Measurements from ENCODE around the gene SEC24C. TPM values are rescaled to one million over a fixed set of nuclear protein-coding genes. Genes with fewer than 3 reads are reported as not detected.
"Not testable (repeated sequence)": the region's sequence is repeated elsewhere in the genome, so short reads cannot be mapped to it uniquely, and the experiment has no call there.

SEC24C gene
- total RNA-seq, 1 donor from 2014 or later, result 48.4 TPM

- no peak for DNase-seq (ENCODE audit: low read depth in 2 of 2)
These were observed 49.3 kb downstream of the SEC24C start for GRCh38 chr10:73793456-73793855.

GRCh38 chr10:73795491-73795890 lies 51.3 kb downstream of the SEC24C start:
- DNase-seq (ENCODE audit: low read depth in 2 of 2), result not testable (repeated sequence)

DNA sequence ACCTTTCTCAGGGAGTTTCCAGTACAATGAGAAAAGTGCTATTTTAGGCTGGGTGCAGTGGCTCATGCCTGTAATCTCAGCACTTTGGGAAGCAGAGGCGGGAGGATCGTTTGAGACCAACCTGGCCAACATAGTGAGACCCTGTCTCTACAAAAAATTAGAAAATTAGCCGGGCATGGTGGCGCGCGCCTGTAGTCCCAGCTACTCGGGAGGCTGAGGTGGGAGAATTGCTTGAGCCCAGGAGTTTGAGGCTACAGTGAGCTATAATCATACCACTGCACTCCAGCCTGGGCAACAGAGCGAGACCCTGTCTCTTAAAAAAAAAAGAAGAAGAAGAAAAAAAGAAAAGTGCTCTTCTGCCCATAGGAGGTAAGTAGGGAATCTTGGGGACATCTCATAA lies 51.9 kb downstream of the SEC24C start:
- not testable (repeated sequence) for DNase-seq (ENCODE audit: low read depth in 2 of 2)

- no peak for DNase-seq (ENCODE audit: low read depth in 2 of 2)
These were observed 52.6 kb downstream of the SEC24C start for GRCh38 chr10:73796766-73797165.

DNA sequence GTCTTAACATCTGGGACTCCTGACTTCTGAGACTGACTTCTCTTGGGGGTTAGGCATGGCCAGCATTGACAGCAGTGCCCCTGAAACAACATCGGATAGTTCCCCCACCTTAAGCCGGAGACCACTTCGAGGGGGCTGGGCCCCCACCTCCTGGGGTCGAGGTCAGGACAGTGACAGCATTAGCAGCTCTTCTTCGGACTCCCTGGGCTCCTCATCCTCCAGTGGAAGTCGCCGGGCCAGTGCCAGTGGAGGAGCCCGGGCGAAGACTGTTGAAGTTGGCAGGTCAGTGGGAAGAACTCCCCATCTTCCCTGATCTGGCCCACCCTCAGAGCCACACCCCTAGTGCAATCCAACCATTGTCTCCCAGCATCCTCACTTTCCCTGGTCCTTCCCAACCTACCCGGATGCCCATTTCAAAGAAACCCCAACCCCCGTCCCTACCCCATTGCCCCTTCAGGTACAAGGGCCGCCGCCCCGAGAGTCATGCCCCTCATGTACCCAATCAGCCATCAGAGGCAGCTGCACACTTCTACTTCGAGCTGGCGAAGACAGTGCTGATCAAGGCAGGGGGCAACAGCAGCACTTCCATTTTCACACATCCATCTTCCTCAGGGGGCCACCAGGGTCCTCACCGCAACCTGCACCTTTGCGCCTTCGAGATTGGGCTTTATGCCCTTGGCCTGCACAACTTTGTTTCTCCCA lies 53.3 kb downstream of the SEC24C start:
- DNase-seq (ENCODE audit: low read depth in 2 of 2), result no peak

DNA sequence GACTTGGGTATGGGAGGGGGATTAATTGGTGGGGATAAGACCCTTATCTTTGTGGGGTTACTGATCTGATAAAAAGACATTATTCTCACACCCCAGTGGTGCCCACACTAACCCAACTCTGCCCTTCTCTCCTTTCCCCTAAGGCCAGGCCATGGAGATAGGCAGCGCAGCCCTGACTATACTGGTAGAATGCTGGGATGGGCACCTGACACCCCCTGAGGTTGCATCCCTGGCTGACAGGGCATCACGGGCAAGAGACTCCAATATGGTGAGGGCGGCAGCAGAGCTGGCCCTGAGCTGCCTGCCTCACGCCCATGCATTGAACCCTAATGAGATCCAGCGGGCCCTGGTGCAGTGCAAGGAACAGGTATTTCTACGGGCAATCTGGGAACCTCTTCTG lies 53.9 kb downstream of the SEC24C start:
- DNase-seq (ENCODE audit: low read depth in 2 of 2), result no peak

DNA sequence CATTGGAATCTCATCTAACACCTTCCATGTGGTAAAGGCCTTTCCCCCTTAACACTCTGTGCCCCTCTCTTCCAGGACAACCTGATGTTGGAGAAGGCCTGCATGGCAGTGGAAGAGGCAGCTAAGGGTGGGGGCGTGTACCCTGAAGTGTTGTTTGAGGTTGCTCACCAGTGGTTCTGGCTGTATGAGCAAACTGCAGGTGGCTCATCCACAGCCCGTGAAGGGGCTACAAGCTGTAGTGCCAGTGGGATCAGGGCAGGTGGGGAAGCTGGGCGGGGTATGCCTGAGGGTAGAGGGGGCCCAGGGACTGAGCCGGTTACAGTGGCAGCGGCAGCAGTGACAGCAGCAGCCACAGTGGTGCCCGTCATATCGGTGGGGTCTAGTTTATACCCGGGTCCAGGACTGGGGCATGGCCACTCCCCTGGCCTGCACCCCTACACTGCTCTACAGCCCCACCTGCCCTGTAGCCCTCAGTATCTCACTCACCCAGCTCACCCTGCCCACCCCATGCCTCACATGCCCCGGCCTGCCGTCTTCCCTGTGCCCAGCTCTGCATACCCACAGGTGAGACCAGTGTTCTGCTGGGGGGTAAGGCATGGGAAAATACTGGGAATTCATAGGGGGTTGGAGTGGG lies 54.9 kb downstream of the SEC24C start:
- DNase-seq (ENCODE audit: low read depth in 2 of 2), result no peak

GRCh38 chr10:73799899-73800559 lies 55.9 kb downstream of the SEC24C start:
- no peak for DNase-seq (ENCODE audit: low read depth in 2 of 2)

- no peak for DNase-seq (ENCODE audit: low read depth in 2 of 2)
These were observed 56.5 kb downstream of the SEC24C start for GRCh38 chr10:73800560-73801252.

DNA sequence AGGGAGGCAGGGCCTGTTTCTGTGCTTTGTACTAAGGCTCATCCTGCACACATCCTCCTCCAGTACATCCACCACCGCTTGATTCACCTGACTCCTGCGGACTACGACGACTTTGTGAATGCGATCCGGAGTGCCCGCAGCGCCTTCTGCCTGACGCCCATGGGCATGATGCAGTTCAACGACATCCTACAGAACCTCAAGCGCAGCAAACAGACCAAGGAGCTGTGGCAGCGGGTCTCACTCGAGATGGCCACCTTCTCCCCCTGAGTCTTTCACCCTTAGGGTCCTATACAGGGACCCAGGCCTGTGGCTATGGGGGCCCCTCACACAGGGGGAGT lies 57.0 kb downstream of the SEC24C start:
- no peak for DNase-seq (ENCODE audit: low read depth in 2 of 2)

DNA sequence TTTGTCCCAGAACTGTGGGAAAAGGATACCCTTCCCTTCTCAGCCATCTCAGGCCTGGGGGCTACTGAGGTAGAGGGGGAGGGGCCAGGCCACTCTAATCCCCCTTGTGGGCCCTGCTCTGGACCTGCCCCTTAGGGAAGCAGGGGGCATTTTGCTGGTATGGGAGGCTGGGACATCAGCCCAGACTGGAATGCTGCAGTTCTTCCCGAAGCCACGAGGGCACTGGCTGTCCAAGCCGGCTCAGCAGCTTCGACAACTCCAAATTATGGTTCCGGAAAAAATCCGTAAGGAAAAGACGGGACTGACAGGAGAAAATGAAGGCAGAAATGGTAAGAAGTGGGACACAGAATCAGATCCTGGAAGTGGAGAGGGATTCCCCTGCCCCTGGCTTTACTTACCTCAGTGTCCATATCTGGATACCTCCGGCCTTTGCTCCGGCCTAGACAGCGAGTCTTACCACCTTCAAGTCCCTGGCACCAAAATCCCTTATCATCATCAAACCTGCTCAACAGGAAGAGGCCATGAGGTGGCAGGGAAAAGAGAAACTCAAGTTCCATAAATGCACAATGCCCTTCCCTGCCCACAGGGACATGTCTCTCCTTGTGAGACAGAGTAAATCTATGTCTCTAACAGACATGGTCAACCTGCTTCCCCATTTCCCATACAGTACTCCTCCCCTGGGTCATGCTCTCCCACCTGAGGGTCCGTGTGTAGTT lies 58.3 kb downstream of the SEC24C start:
- no peak for DNase-seq (ENCODE audit: low read depth in 2 of 2)

DNA sequence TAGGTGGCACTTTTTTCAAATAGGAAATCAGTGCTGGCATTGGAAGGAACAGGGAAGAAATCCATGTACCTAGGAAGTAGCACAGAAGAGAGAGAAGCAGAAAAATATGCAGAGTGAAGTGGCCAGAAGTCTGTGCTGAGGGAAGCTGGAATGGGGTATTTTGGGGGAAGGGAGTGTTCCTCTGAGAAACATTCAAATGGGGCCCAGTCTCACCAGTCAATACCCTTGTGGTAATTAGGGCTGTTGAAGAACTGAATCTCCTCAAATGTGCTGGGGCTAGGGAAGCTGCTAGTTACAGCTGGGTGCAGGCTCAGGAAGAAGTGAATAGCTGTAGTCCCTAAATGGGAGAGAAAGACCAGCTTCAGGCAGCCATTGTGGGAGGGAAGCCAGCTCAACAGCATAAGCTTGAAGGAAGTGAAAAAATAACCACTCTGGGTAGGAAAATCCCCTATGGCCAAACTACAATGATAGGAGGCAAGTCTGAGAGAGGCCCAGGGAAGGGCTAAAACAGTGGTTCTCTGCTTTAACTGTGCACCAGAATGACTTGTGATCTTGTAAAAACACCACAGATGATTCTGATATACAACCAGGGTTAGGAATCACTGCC lies 59.6 kb downstream of the SEC24C start:
- no peak for DNase-seq (ENCODE audit: low read depth in 2 of 2)

DNA sequence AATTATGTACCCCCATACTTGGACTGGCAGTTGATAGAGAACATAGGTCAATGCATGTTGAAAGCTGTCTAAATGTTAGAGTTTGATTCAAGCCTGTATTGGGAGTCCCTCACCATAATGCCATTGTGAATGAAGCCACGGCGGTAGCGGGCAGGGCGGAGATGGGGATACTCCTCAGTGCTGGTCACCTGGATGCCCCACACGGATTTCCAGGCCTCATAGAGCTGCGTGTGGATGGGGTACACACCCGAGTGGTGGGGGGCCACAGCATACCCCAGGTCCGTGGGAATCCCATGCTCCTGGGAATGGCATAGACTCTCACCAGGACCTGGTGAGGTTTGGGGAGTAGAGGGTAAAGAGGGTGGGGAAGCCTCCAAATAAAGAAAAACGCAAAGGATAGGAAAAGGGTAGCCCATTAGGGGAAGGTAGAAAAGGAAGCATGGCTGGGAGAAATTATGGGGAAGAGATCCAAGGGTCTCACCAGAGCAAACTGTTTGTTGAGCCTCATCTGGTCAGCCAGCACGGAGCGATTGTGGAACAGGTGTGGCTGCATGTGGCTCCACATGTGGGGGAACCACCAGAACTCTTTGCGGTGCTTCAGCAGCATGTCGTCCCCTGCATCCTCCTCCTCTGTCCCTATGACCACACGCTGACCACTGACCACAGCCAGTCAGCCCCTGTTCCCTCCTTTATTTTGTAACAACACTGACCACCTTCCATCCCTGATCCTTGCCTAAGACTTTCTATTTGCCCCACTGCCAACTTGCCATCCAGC lies 62.2 kb downstream of the SEC24C start:
- no peak for DNase-seq (ENCODE audit: low read depth in 2 of 2)

- no peak for DNase-seq (ENCODE audit: low read depth in 2 of 2)
These were observed 63.3 kb downstream of the SEC24C start for GRCh38 chr10:73807471-73807870.

DNA sequence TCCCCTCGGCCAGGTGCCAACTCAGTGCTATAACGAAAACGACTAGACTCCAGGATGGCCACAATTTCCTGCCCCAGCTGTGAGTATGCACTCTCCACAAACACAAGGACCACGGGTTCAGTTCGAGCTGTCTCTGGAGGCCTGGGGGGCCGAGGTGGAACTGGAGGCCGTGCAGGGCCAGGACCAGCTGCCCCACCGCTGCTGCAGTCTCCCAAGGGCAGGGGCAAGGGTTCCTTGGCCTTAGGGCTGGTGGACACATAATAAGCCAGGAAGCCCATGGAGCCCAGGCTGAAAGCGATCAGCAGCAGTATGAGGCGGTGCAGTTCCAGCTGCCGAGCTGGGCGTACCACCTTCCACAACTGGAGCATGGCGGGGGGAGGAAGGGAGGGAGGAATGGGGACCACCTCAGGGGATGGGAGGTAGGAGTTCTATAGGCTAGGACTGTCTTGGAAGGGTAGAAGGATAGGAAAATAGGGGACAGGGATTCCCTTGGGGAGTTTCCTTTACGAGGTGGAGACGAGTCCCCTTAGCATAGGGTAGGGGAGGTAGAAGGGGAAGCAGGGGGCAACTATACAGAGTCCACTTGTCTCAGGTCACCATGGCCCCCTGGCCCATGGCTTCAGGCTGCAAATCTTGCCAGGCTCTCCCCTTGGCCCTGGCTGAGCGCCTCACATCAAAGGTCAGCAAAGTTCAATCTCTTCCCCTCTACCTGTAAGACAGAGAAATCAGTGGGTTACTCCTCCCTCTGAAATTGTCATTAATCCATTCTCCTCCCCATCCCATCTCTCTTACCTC lies 64.0 kb downstream of the SEC24C start:
- no peak for DNase-seq (ENCODE audit: low read depth in 2 of 2)

DNA sequence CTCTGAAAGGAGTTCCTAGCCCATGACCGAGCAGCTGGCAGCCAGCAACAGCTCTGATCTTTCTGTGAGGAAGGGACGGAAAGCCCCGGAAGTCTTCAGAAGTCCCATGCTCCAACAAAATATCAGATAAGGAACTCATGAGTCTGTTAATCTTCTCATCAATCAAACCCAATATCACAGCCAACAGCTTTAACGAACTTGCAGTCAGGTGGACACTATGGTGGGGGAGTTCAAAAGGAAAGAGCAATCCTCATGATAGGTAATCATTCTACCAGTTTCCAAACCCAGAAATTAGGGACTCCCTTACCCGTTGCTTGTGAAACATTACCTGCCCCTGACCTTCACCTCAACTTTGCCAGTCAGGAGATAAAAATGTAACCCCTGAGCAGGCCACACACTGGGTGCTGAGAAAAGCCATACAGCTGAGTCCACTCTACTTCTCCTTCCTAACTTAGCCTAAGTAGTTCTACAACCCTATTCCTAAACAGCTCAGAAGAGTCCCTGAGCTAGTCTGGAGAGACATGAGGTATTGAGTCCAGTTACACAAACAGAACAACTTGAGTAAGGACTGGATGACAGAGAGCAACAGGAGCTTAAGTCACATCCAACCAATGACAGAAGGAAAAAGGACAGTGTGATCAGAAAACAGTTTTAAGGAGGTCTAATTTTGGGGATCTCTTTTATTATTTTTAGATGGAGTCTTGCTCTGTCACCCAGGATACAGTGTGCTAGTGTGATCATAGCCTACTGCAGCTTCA lies 65.1 kb downstream of the SEC24C start:
- DNase-seq (ENCODE audit: low read depth in 2 of 2), result no peak

GRCh38 chr10:73810358-73810734 lies 66.2 kb downstream of the SEC24C start:
- no peak for DNase-seq (ENCODE audit: low read depth in 2 of 2)

GRCh38 chr10:73810735-73811465 lies 66.7 kb downstream of the SEC24C start:
- DNase-seq (ENCODE audit: low read depth in 2 of 2), result peak in 1 of 2 donors; percentile 18
